ENCODE data around the gene CHRDL2.

GRCh38 chr11:74647404-74647803 is 83.8 kb downstream of the CHRDL2 start:
- no peak for TF ChIP-seq CTCF (IDR thresholded peaks at IDR 0.05)
- TF ChIP-seq POLR2A (IDR thresholded peaks at IDR 0.05): no peak
- TF ChIP-seq POLR2AphosphoS5 (IDR thresholded peaks at IDR 0.05): no peak
